Choroid plexus epithelial cell (primary cell): ENCODE results near the gene P2RY4.
"Not testable (repeated sequence)": the region's sequence is repeated elsewhere in the genome, so short reads cannot be mapped to it uniquely, and the experiment has no call there.

ENCODE experiments used
- DNase-seq: peaks from one replicate; pipeline ENCODE4 v3.0.0-alpha.2; 2010; ENCODE audit warnings: low read depth
- H3K4me3 ChIP-seq: 2 replicates; pipeline ENCODE4 v1.5.1; 2011; ENCODE audit warnings: low read depth, mild to moderate bottlenecking, control low read depth, low read length, moderate library complexity
- TF ChIP-seq, protein P1 (sequence below): conservative IDR thresholded peaks from 2 replicates; pipeline ENCODE4 v1.5.1; 2011; ENCODE audit warnings: low read depth, mild to moderate bottlenecking, control low read depth, inconsistent platforms, low read length, moderate library complexity

Gene P2RY4

GRCh38 chrX:70281951-70282350 lies 21.9 kb upstream of the P2RY4 start, which contains the start of gene RAB41:
TSS of gene RAB41 (plus strand) at chrX:70282172. CDS start at chrX:70282218, 46 bp downstream.
- TF ChIP-seq, protein P1, sequence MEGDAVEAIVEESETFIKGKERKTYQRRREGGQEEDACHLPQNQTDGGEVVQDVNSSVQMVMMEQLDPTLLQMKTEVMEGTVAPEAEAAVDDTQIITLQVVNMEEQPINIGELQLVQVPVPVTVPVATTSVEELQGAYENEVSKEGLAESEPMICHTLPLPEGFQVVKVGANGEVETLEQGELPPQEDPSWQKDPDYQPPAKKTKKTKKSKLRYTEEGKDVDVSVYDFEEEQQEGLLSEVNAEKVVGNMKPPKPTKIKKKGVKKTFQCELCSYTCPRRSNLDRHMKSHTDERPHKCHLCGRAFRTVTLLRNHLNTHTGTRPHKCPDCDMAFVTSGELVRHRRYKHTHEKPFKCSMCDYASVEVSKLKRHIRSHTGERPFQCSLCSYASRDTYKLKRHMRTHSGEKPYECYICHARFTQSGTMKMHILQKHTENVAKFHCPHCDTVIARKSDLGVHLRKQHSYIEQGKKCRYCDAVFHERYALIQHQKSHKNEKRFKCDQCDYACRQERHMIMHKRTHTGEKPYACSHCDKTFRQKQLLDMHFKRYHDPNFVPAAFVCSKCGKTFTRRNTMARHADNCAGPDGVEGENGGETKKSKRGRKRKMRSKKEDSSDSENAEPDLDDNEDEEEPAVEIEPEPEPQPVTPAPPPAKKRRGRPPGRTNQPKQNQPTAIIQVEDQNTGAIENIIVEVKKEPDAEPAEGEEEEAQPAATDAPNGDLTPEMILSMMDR, result no peak
- H3K4me3 ChIP-seq, result no peak within 1 kb of the TSS
- DNase-seq, result no peak

- DNase-seq, result no peak
These were observed 20.6 kb upstream of the P2RY4 start for GRCh38 chrX:70280573-70280972.

DNA sequence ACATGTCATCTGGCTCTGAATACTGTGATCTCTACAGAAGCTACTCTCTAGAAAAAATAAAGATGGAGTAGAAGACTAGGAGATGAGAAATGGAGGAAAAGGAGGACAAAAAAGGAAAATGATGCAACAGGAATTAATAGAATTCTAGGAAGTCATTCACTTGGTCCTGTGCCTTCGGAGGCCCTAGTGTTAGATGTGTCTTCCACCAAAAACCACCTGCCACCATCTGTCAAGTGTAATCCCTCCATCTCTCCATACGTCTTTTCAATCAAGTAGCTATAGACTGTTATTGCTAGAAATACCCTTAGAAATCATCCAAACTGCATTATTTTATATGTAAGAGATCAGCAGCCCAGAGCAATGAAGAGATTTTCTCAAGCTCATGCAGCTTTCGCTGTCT lies 19.1 kb upstream of the P2RY4 start:
- no peak overlapping the region for H3K4me3 ChIP-seq
- TF ChIP-seq, protein P1, result no peak
- no peak for DNase-seq

More at GRCh38 chrX:70280573-70280972, 20.6 kb upstream of the P2RY4 start:
- no peak overlapping the region for H3K4me3 ChIP-seq
- TF ChIP-seq, protein P1, result no peak

DNA sequence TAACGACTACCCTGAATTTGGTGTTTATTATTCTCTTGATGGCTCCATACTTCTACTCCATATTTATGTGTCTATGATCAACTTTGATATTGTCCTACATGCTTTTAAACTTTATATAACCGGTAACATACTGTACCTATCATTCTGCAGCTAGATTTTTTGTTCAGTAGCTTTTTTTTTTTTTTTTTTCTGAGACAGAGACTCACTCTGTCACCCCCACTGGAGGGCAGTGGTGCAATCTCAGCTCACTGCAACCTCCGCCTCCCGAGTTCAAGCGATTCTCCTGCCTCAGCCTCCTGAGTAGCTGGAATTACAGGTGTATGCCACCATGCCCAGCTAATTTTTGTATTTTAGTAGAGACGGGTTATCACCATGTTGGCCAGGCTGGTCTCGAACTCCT lies 14.0 kb upstream of the P2RY4 start:
- not testable (repeated sequence) for DNase-seq, H3K4me3 ChIP-seq
- TF ChIP-seq, protein P1, result peak; percentile 6

- TF ChIP-seq, protein P1, result no peak
- DNase-seq, result no peak
- no peak within 1 kb of the TSS for H3K4me3 ChIP-seq
These were observed 8.0 kb upstream of the P2RY4 start, which contains the start of gene ARR3 for GRCh38 chrX:70268034-70268433. TSS of gene ARR3 (plus strand) at chrX:70268334. CDS start at chrX:70269386, 1,052 bp downstream.

- peak; percentile 15 for DNase-seq
- H3K4me3 ChIP-seq, result no peak overlapping the region
- TF ChIP-seq, protein P1, result no peak
These were observed 4.8 kb upstream of the P2RY4 start for GRCh38 chrX:70264784-70265183.

DNA sequence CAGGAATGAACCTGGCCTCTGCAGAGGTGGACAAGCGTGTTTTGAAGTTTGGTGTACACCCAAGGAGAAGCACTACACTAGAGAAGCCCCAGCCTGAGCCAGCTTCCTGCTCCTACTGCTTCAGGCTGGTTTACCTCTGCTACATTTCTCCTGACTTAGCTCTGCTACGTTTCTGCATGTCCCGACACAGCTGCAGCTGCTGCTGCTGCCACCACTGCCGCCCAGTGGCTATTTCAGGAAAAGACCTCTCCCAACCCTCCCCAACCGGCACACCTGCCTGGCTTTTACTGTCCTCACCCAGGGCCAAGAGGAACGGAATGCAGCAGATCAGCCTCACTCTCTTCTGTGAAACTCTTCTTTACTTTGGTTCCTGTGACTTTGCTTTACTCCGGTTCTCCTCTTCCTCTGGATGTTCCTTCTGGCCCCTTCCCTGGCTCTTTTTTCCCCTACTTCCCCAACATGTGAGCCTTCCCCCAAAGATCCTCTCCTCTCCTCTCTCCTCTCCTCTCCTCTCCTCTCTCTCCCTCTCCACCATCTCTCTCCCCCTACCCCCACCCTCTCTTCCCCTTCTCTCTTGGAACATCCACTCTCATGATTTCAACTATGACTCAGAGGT lies 3.1 kb upstream of the P2RY4 start:
- TF ChIP-seq, protein P1, result peak; percentile 70
- H3K4me3 ChIP-seq, result no peak overlapping the region
- peak; percentile 49 for DNase-seq
